HepG2 (cell line): ENCODE measurements around the gene ATG7. TPM values are rescaled to one million over a fixed set of nuclear protein-coding genes. Genes with fewer than 3 reads are reported as not detected.

Experiments used
- ATAC-seq: fragments of 200-7000 bp; cut with Tn5 transposase; 3 replicates; pipeline ENCODE4 v1.9.1; 2020; ENCODE audit warnings: mild to moderate bottlenecking, moderate library complexity
- BruUV-seq: library from RNA; stranded (reverse); fragments of 400-500 nt; replicated peaks from 2 replicates; lab custom pipeline; 2021; lab: Mats Ljungman, UMichigan
- CTCF ChIA-PET: fragments of 300-600 bp; formaldehyde crosslinking; extraction: SDS; loops from one replicate; lab custom pipeline; 2021; ENCODE audit warnings: low total read pairs, inconsistent platforms, low intra/inter-chr PET ratio; lab: Yijun Ruan, JAX
- POLR2A ChIA-PET: fragments of 350-600 bp; sonication (Branson Sonifier 250); formaldehyde crosslinking; loops from one replicate; lab custom pipeline; 2020; ENCODE audit warnings: antibody characterized with exemption, inconsistent platforms; lab: Yijun Ruan, JAX
- DNase-seq: peaks from one replicate; pipeline ENCODE4 v3.0.0-alpha.2; 2015; ENCODE audit warnings: low spot score
- FAIRE-seq: peaks from 3 replicates; lab custom pipeline; 2011; peaks lifted over from hg19 to GRCh38; lab: Jason Lieb, UNC
- H2AFZ ChIP-seq: one replicate; pipeline ENCODE4 v1.6.1; 2011; ENCODE audit warnings: low read length, inconsistent platforms
- H3K27ac ChIP-seq: fragments of 300-600 bp; 3 replicates; pipeline ENCODE4 v1.8.0; 2011; ENCODE audit warnings: mixed run types, mild to moderate bottlenecking, mixed read lengths, low read length, inconsistent platforms; ENCODE audit not compliant: insufficient read depth; ENCODE audit errors: extremely low read length
- H3K27me3 ChIP-seq, 2 experiments: fragments of 200-600 bp in 1 of 2; 2 replicates in 1 of 2; 3 replicates in 1 of 2; pipeline versions ENCODE4 v1.6.0 to v1.8.0; 2011; ENCODE audit warnings: low read length in 2 of 2, mild to moderate bottlenecking in 2 of 2, moderate library complexity in 2 of 2, inconsistent platforms in 1 of 2; ENCODE audit not compliant: insufficient read depth in 2 of 2, control insufficient read depth in 1 of 2
- H3K36me3 ChIP-seq, 2 experiments: fragments of 200-600 bp in 1 of 2; replicated peaks in 1 of 2; 2 replicates in 1 of 2; 3 replicates in 1 of 2; pipeline versions ENCODE4 v1.5.1 to v1.8.0; 2011; ENCODE audit warnings: low read length in 2 of 2, inconsistent platforms in 1 of 2; ENCODE audit not compliant: insufficient read depth in 2 of 2, control insufficient read depth in 1 of 2
- H3K4me1 ChIP-seq: 2 replicates; pipeline ENCODE4 v1.5.1; 2012; ENCODE audit warnings: low read length, inconsistent platforms; ENCODE audit not compliant: insufficient read depth
- H3K4me2 ChIP-seq: 2 replicates; pipeline ENCODE4 v1.6.0; 2011; ENCODE audit warnings: low read depth, low read length, inconsistent platforms
- H3K4me3 ChIP-seq, 3 experiments: fragments of 200-600 bp in 1 of 3; sonication (generic), shearing (Covaris generic) in 1 of 3; replicated peaks in 1 of 3; 2 replicates each; pipeline ENCODE4 v1.5.1; 2011 to 2016; ENCODE audit warnings: low read length in 3 of 3, inconsistent platforms in 2 of 3, low read depth in 2 of 3, mild to moderate bottlenecking in 2 of 3, control low read depth in 1 of 3, mixed read lengths in 1 of 3; ENCODE audit not compliant: insufficient read depth in 1 of 3
- H3K79me2 ChIP-seq: one replicate; pipeline ENCODE4 v1.6.1; 2011; ENCODE audit warnings: low read length, inconsistent platforms; ENCODE audit not compliant: insufficient read depth
- H3K9ac ChIP-seq: 2 replicates; pipeline ENCODE4 v1.6.0; 2011; ENCODE audit warnings: mild to moderate bottlenecking, low read depth, low read length, inconsistent platforms; ENCODE audit not compliant: insufficient read depth
- H3K9me3 ChIP-seq: 2 replicates; pipeline ENCODE4 v1.5.1; 2012; ENCODE audit warnings: mild to moderate bottlenecking, low read length
- H4K20me1 ChIP-seq: 2 replicates; pipeline ENCODE4 v1.6.0; 2011; ENCODE audit warnings: inconsistent platforms, mild to moderate bottlenecking, low read length, moderate library complexity; ENCODE audit not compliant: insufficient read depth
- ATF4 ChIP-seq, 2 experiments: fragments of 450-650 bp in 1 of 2; sonication (generic) in 1 of 2; formaldehyde crosslinking; IDR thresholded peaks; 2 replicates each; pipeline versions ENCODE4 v1.5.0 to v1.8.0; 2020 to 2022; ENCODE audit warnings: mild to moderate bottlenecking in 1 of 2, missing genetic modification reagents in 1 of 2
- CENPX ChIP-seq: sonication (generic); formaldehyde crosslinking; IDR thresholded peaks from 2 replicates; pipeline ENCODE4 v1.9.0; 2021; ENCODE audit warnings: mild to moderate bottlenecking, missing genetic modification reagents, moderate library complexity
- GZF1 ChIP-seq: sonication (generic); formaldehyde crosslinking; IDR thresholded peaks from 2 replicates; pipeline ENCODE4 v1.5.1; 2020; ENCODE audit warnings: mild to moderate bottlenecking, missing genetic modification reagents
- IRF2 ChIP-seq: IDR thresholded peaks from 2 replicates; pipeline ENCODE4 v1.6.1; 2018; ENCODE audit warnings: missing genetic modification reagents, missing compliant biosample characterization
- REL ChIP-seq: sonication (generic); formaldehyde crosslinking; conservative IDR thresholded peaks from 2 replicates; pipeline ENCODE4 v1.8.0; 2022; ENCODE audit warnings: mild to moderate bottlenecking, missing genetic modification reagents, moderate library complexity
- ZBTB4 ChIP-seq: sonication (generic); formaldehyde crosslinking; IDR thresholded peaks from 2 replicates; pipeline ENCODE4 v1.4.0; 2020; ENCODE audit warnings: missing genetic modification reagents, mild to moderate bottlenecking, borderline replicate concordance
- ZFY ChIP-seq: sonication (generic); formaldehyde crosslinking; IDR thresholded peaks from 2 replicates; pipeline ENCODE4 v1.4.0; 2020; ENCODE audit warnings: missing genetic modification reagents
- ZMYM2 ChIP-seq: sonication (generic); formaldehyde crosslinking; IDR thresholded peaks from 2 replicates; pipeline ENCODE4 v1.8.0; 2022; ENCODE audit warnings: mild to moderate bottlenecking, missing genetic modification reagents
- ZNF331 ChIP-seq: sonication (generic); formaldehyde crosslinking; IDR thresholded peaks from 2 replicates; pipeline ENCODE4 v1.4.0; 2020; ENCODE audit warnings: missing genetic modification reagents
- ZNF460 ChIP-seq: sonication (generic); formaldehyde crosslinking; IDR thresholded peaks from 2 replicates; pipeline ENCODE4 v1.5.1; 2020; ENCODE audit warnings: missing genetic modification reagents, mild to moderate bottlenecking, borderline replicate concordance
- ZNF747 ChIP-seq: sonication (generic); formaldehyde crosslinking; IDR thresholded peaks from 2 replicates; pipeline ENCODE4 v1.8.1; 2023; ENCODE audit warnings: missing genetic modification reagents, mild to moderate bottlenecking, borderline replicate concordance
- ZZZ3 ChIP-seq: sonication (generic); formaldehyde crosslinking; IDR thresholded peaks from 2 replicates; pipeline ENCODE4 v1.4.0; 2020; ENCODE audit warnings: missing genetic modification reagents, mild to moderate bottlenecking, borderline replicate concordance
- WGBS: methylation state at CpG from one replicate; pipeline ENCODE4 v1.1.6; 2017; ENCODE audit warnings: low lambda C conversion rate; 5-methylcytosine and 5-hydroxymethylcytosine counted together
- in situ Hi-C: cut with HindIII; loops from 2 replicates; pipeline ENCODE4 v1.10.0; 2017; ENCODE audit warnings: low pct_unique_long_range_greater_than_20kb; ENCODE audit not compliant: extremely low pct_ligation_motif_present
- intact Hi-C: fragments of 100-400 bp; cut with micrococcal nuclease; formaldehyde crosslinking; loops from one replicate; pipeline ENCODE4 v1.10.0; 2022; ENCODE audit not compliant: unreplicated experiment
- polyA plus RNA-seq, 8 experiments: library from polyadenylated mRNA; depleted of rRNA in 3 of 8; stranded (reverse) in 7 of 8; unstranded in 1 of 8; fragments of >200 nt; fragmentation: Illumina TruSeq in 4 of 8; extraction: Trizol in 4 of 8; gene quantifications; 2 replicates each; pipeline versions ENCODE4 v1.2.1 to v1.2.3, GENCODE V29; 2011 to 2016; ENCODE audit warnings: low read depth in 4 of 8, missing spikeins in 1 of 8, mixed read lengths in 1 of 8; ENCODE audit not compliant: insufficient read depth in 1 of 8
- total RNA-seq, 5 experiments: library from RNA; depleted of rRNA; stranded (reverse); fragments of >200 nt; fragmentation: Illumina TruSeq; extraction: Trizol; gene quantifications; 2 replicates each; pipeline ENCODE4 v1.2.3, GENCODE V29; 2016; ENCODE audit warnings: low read depth in 1 of 5

The ATG7 gene
- total and polyA plus RNA-seq, 2 of the 13 experiments (the other 11 are each of a cell fraction or from before 2014, with no cell fraction given): 7.8 to 22.1 TPM

- no peak for TF ChIP-seq IRF2 (CRISPR knock-in tag)
- no peak for TF ChIP-seq ATF4 (CRISPR knock-in tag; IDR thresholded peaks at IDR 0.05)
- TF ChIP-seq ZBTB4 (CRISPR knock-in tag): no peak
- no peak for TF ChIP-seq ZZZ3 (CRISPR knock-in tag)
- no peak for TF ChIP-seq ZNF331 (CRISPR knock-in tag)
- TF ChIP-seq GZF1 (CRISPR knock-in tag): no peak
- no peak for TF ChIP-seq ZFY (CRISPR knock-in tag)
- no peak for TF ChIP-seq ZNF460
- no peak for TF ChIP-seq ZNF747
- TF ChIP-seq CENPX (CRISPR knock-in tag): no peak
- TF ChIP-seq ZMYM2 (CRISPR knock-in tag): no peak
- no peak for TF ChIP-seq REL (CRISPR knock-in tag)
- in situ Hi-C loops: no loop called here
- WGBS: 95% methylated on average over 6 of the region's 6 CpGs
- no peak overlapping the region for H3K27ac ChIP-seq
- H3K27me3 ChIP-seq: no peaks in the 10 kb centered on the region
- peaks cover 22% of the 10 kb centered on the region for H3K4me1 ChIP-seq
- H3K4me3 ChIP-seq: no peak overlapping the region
- ChIA-PET POLR2A (no interaction called here), CTCF (no interaction called here)
- no peaks in the 10 kb centered on the region for H3K9me3 ChIP-seq
- H3K9ac ChIP-seq: no peak overlapping the region
- DNase-seq: no peak
- H3K79me2 ChIP-seq: no peaks in the 10 kb centered on the region
- H3K36me3 ChIP-seq: no peaks in the 10 kb centered on the region
- no peak for FAIRE-seq
- H4K20me1 ChIP-seq: no peaks in the 10 kb centered on the region
- H2AFZ ChIP-seq: no peak overlapping the region
- H3K4me2 ChIP-seq: no peak overlapping the region
- BruUV-seq: no TSS peak
- intact Hi-C loops: no loop called here
- ATAC-seq: no peak
Observed at GRCh38 chr3:11517601-11518000, 245.4 kb downstream of the ATG7 start.
